K562 (cell line): ENCODE data around the gene PNPLA7. TPM values are rescaled to one million over a fixed set of nuclear protein-coding genes. Genes with fewer than 3 reads are reported as not detected.

Source experiments
- ARID1B ChIP-seq: fragments of 450-650 bp; IDR thresholded peaks from 2 replicates; pipeline ENCODE4 v1.6.1; 2016; ENCODE audit warnings: antibody characterized with exemption, mild to moderate bottlenecking, inconsistent platforms
- ARID3B ChIP-seq: fragments of 250-450 bp; sonication (Bioruptor Pico); IDR thresholded peaks from 2 replicates; pipeline ENCODE4 v1.4.0; 2020; ENCODE audit warnings: borderline replicate concordance
- BCOR ChIP-seq: fragments of 450-650 bp; IDR thresholded peaks from 2 replicates; pipeline ENCODE4 v1.6.1; 2016
- BRD4 ChIP-seq: fragments of 200-600 bp; sonication (generic); IDR thresholded peaks from 2 replicates; pipeline ENCODE4 v1.6.1; 2017; ENCODE audit warnings: inconsistent platforms
- CREB3 ChIP-seq: fragments of 450-650 bp; conservative IDR thresholded peaks from 2 replicates; pipeline ENCODE4 v1.6.1; 2016; ENCODE audit warnings: missing genetic modification characterization, low read depth, mild to moderate bottlenecking, missing compliant biosample characterization, moderate library complexity
- HCFC1 ChIP-seq: IDR thresholded peaks from 2 replicates; pipeline ENCODE4 v1.6.1; 2012; ENCODE audit warnings: low read depth, low read length, improper control_type of control experiment
- MECOM ChIP-seq: fragments of 250-450 bp; sonication (Bioruptor Pico); IDR thresholded peaks from 2 replicates; pipeline ENCODE4 v1.8.0; 2022; ENCODE audit warnings: inconsistent platforms
- NBN ChIP-seq: fragments of 450-650 bp; IDR thresholded peaks from 2 replicates; pipeline ENCODE4 v1.6.1; 2016; ENCODE audit warnings: low read depth, mild to moderate bottlenecking
- NCOA6 ChIP-seq: fragments of 450-650 bp; IDR thresholded peaks from 2 replicates; pipeline ENCODE4 v1.6.1; 2017; ENCODE audit warnings: mild to moderate bottlenecking
- PKNOX1 ChIP-seq: fragments of 450-650 bp; IDR thresholded peaks from 2 replicates; pipeline ENCODE4 v1.6.1; 2016
- PYGO2 ChIP-seq: fragments of 450-650 bp; IDR thresholded peaks from 2 replicates; pipeline ENCODE4 v1.6.1; 2016; ENCODE audit warnings: mild to moderate bottlenecking, missing genetic modification characterization, moderate library complexity, missing compliant biosample characterization
- RCOR1 ChIP-seq, 2 experiments: IDR thresholded peaks; 2 replicates each; pipeline ENCODE4 v1.6.1; 2012; ENCODE audit warnings: low read depth in 2 of 2, low read length in 2 of 2, borderline replicate concordance in 1 of 2, improper control_type of control experiment in 1 of 2
- SIN3A ChIP-seq, 2 experiments: fragments of 150-350 bp in 1 of 2; IDR thresholded peaks; 2 replicates each; pipeline ENCODE4 v1.6.1; 2011 to 2016; ENCODE audit warnings: borderline replicate concordance in 2 of 2, low read depth in 2 of 2, low read length in 2 of 2, mild to moderate bottlenecking in 2 of 2, moderate library complexity in 2 of 2; ENCODE audit not compliant: control insufficient read depth in 1 of 2
- SMARCA4 ChIP-seq: fragments of 450-650 bp; IDR thresholded peaks from 2 replicates; pipeline ENCODE4 v1.6.1; 2016
- SP2 ChIP-seq: IDR thresholded peaks from 2 replicates; pipeline ENCODE4 v1.6.1; 2011; ENCODE audit warnings: mild to moderate bottlenecking, low read depth, low read length, moderate library complexity; ENCODE audit not compliant: poor library complexity, severe bottlenecking; ENCODE audit errors: extremely low read depth
- ZNF140 ChIP-seq: fragments of 250-450 bp; sonication (Bioruptor Pico); IDR thresholded peaks from 2 replicates; pipeline ENCODE4 v1.8.0; 2021; ENCODE audit warnings: moderate library complexity, mild to moderate bottlenecking, inconsistent platforms
- ZNF23 ChIP-seq: fragments of 250-450 bp; sonication (Bioruptor Pico); IDR thresholded peaks from 2 replicates; pipeline ENCODE4 v1.4.0; 2020; ENCODE audit warnings: mild to moderate bottlenecking
- ZNF263 ChIP-seq: sonication (generic); formaldehyde crosslinking; IDR thresholded peaks from 2 replicates; pipeline ENCODE4 v1.8.0; 2022; ENCODE audit warnings: mild to moderate bottlenecking, missing genetic modification reagents, borderline replicate concordance
- ZNF398 ChIP-seq: fragments of 250-450 bp; sonication (Bioruptor Pico); IDR thresholded peaks from 2 replicates; pipeline ENCODE4 v1.8.0; 2021; ENCODE audit warnings: moderate library complexity, mild to moderate bottlenecking, inconsistent platforms
- ZNF449 ChIP-seq: fragments of 250-450 bp; sonication (Bioruptor Pico); IDR thresholded peaks from 2 replicates; pipeline ENCODE4 v1.8.0; 2022; ENCODE audit warnings: moderate library complexity, mild to moderate bottlenecking, inconsistent platforms
- ZNF764 ChIP-seq: fragments of 250-450 bp; sonication (Bioruptor Pico); IDR thresholded peaks from 2 replicates; pipeline ENCODE4 v1.4.0; 2020; ENCODE audit warnings: low read depth, mild to moderate bottlenecking, moderate library complexity
- polyA plus RNA-seq, 8 experiments: library from polyadenylated mRNA; depleted of rRNA in 4 of 8; stranded (reverse) in 5 of 8; unstranded in 3 of 8; fragments of >200 nt; fragmentation: Nextera tagmentation in 2 of 8; fragmentation: Illumina TruSeq in 1 of 8; extraction: Ambion mirVana in 2 of 8; extraction: Trizol in 1 of 8; gene quantifications; 2 replicates each; pipeline versions ENCODE4 v1.2.1 to v1.2.3, GENCODE V29; 2011 to 2014; ENCODE audit warnings: inconsistent platforms in 1 of 8, missing spikeins in 1 of 8
- total RNA-seq, 7 experiments: library from RNA; depleted of rRNA in 6 of 7; stranded (reverse); fragments of >200 nt in 6 of 7; fragmentation: Illumina TruSeq in 2 of 7; extraction: Trizol in 2 of 7; gene quantifications; 2 replicates each; pipeline versions ENCODE4 v1.2.1 to v1.2.3, GENCODE V29; 2011 to 2021; ENCODE audit warnings: low replicate concordance in 1 of 7

PNPLA7 gene
- total and polyA plus RNA-seq, 9 of the 15 experiments (the other 6 are each of a cell fraction or from before 2014, with no cell fraction given), result 0.01 to 0.85 (median 0.19) TPM; not detected in 1

- TF ChIP-seq CREB3 (tag) (no peak; the same call in 1 of the 2 replicates), RCOR1 (IDR thresholded peaks at IDR 0.05; ENCODE audit: borderline replicate concordance in 1 of 2, low read depth in 2 of 2, low read length in 2 of 2) (peak in 1 of 2 experiments; percentile 43; a peak in 1 of 4 replicates), BCOR (no peak; the same call in 1 of the 2 replicates), NBN (peak; percentile 70; the same call in 1 of the 2 replicates), ZNF263 (CRISPR knock-in tag) (peak; percentile 15; the same call in 1 of the 2 replicates), ARID3B (CRISPR knock-in tag) (no peak; the same call in 1 of the 2 replicates), HCFC1 (peak; percentile 91), SIN3A (IDR thresholded peaks at IDR 0.05; ENCODE audit: borderline replicate concordance in 2 of 2, control insufficient read depth in 1 of 2, low read depth in 2 of 2, low read length in 2 of 2) (peak; percentile 52 to 73; a peak in 1 of 4 replicates), PYGO2 (tag) (no peak), ARID1B (0 out of 2 replicates have a peak, but pooled peaks have one; percentile 24), ZNF449 (CRISPR knock-in tag) (no peak), ZNF140 (no peak), ZNF764 (CRISPR knock-in tag) (no peak), BRD4 (no peak), MECOM (CRISPR knock-in tag) (no peak), NCOA6 (no peak), SP2 (peak; percentile 94), ZNF398 (CRISPR knock-in tag) (no peak), SMARCA4 (no peak), ZNF23 (CRISPR knock-in tag) (no peak), PKNOX1 (peak; percentile 75)
These were observed 28.5 kb upstream of the PNPLA7 start, which contains the start of gene DPH7 (continued) for GRCh38 chr9:137578518-137579258.
